Measurements from ENCODE around the gene CDH24. TPM values are rescaled to one million over a fixed set of nuclear protein-coding genes. Genes with fewer than 3 reads are reported as not detected.

Gene CDH24
- total and polyA plus RNA-seq, 2 of the 13 experiments (the other 11 are each of a cell fraction or from before 2014, with no cell fraction given): 0.69 to 0.99 TPM

GRCh38 chr14:23071244-23071920 lies 14.1 kb upstream of the CDH24 start (continued):
- TF ChIP-seq, protein P1, sequence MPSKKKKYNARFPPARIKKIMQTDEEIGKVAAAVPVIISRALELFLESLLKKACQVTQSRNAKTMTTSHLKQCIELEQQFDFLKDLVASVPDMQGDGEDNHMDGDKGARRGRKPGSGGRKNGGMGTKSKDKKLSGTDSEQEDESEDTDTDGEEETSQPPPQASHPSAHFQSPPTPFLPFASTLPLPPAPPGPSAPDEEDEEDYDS (CRISPR knock-in tag; IDR thresholded peaks at IDR 0.05): peak; percentile 82
- TF ChIP-seq ZNF556 (CRISPR knock-in tag; IDR thresholded peaks at IDR 0.05; ENCODE audit: borderline replicate concordance) (peak; percentile 74), RBM39 (IDR thresholded peaks at IDR 0.05; ENCODE audit: low read depth, low read length, poor library complexity, severe bottlenecking) (peak; percentile 98), SNAI1 (CRISPR knock-in tag; IDR thresholded peaks at IDR 0.05; ENCODE audit: borderline replicate concordance) (0 out of 2 replicates have a peak, but pooled peaks have one; percentile 64), PAWR (CRISPR knock-in tag; IDR thresholded peaks at IDR 0.05; ENCODE audit: borderline replicate concordance) (peak; percentile 65; the same call in 1 of the 2 replicates), YY1 (IDR thresholded peaks at IDR 0.05; ENCODE audit: insufficient read depth, insufficient replicate concordance, low read depth, low read length) (peak; percentile 99), SMYD3 (CRISPR knock-in tag; IDR thresholded peaks at IDR 0.05) (peak; percentile 93; the same call in 1 of the 2 replicates), MAFG (CRISPR knock-in tag; IDR thresholded peaks at IDR 0.05) (no peak), ZFP37 (CRISPR knock-in tag; IDR thresholded peaks at IDR 0.05; ENCODE audit: borderline replicate concordance) (no peak; the same call in 1 of the 2 replicates), ZNF792 (CRISPR knock-in tag; IDR thresholded peaks at IDR 0.05) (peak; percentile 92), TEAD3 (CRISPR knock-in tag; optimal IDR thresholded peaks at IDR 0.05; ENCODE audit: borderline replicate concordance) (no peak), E2F1 (CRISPR knock-in tag; IDR thresholded peaks at IDR 0.05) (no peak), CHD4 (IDR thresholded peaks at IDR 0.05; ENCODE audit: borderline replicate concordance, low read length) (no peak), REL (CRISPR knock-in tag; conservative IDR thresholded peaks at IDR 0.05) (no peak), KLF6 (CRISPR knock-in tag; IDR thresholded peaks at IDR 0.05) (peak; percentile 80; the same call in 1 of the 2 replicates), MED8 (CRISPR knock-in tag; IDR thresholded peaks at IDR 0.05; ENCODE audit: insufficient replicate concordance) (no peak), ZNF589 (CRISPR knock-in tag; conservative IDR thresholded peaks at IDR 0.05) (no peak), UBTF (CRISPR knock-in tag; IDR thresholded peaks at IDR 0.05) (peak; percentile 46; the same call in 1 of the 2 replicates), CENPT (CRISPR knock-in tag; IDR thresholded peaks at IDR 0.05; ENCODE audit: low read depth) (no peak), TCF12 (IDR thresholded peaks at IDR 0.05) (no peak), TCF12 (CRISPR knock-in tag; IDR thresholded peaks at IDR 0.05) (peak; percentile 77; the same call in 1 of the 2 replicates), ZNF724P (CRISPR knock-in tag; IDR thresholded peaks at IDR 0.05; ENCODE audit: borderline replicate concordance) (no peak; the same call in 1 of the 2 replicates), ZSCAN5A (CRISPR knock-in tag; IDR thresholded peaks at IDR 0.05; ENCODE audit: borderline replicate concordance) (peak; percentile 90; the same call in 1 of the 2 replicates)
- TF ChIP-seq, protein P2, sequence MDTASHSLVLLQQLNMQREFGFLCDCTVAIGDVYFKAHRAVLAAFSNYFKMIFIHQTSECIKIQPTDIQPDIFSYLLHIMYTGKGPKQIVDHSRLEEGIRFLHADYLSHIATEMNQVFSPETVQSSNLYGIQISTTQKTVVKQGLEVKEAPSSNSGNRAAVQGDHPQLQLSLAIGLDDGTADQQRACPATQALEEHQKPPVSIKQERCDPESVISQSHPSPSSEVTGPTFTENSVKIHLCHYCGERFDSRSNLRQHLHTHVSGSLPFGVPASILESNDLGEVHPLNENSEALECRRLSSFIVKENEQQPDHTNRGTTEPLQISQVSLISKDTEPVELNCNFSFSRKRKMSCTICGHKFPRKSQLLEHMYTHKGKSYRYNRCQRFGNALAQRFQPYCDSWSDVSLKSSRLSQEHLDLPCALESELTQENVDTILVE (CRISPR knock-in tag; IDR thresholded peaks at IDR 0.05): peak; percentile 93
